Transverse colon (tissue), 3 donors: ENCODE results near the gene LPCAT1.

Experiments
- CTCF ChIP-seq, 5 experiments: fragments of 200-600 bp in 3 of 5; fragments of 450-650 bp in 2 of 5; sonication (generic) in 3 of 5; IDR thresholded peaks; 1 replicate in 2 of 5; 2 replicates in 3 of 5; pipeline ENCODE4 v1.5.1; 2016 to 2017; ENCODE audit warnings: antibody characterized with exemption in 5 of 5, inconsistent platforms in 3 of 5, mild to moderate bottlenecking in 2 of 5, moderate library complexity in 1 of 5
- EP300 ChIP-seq: sonication (generic); formaldehyde crosslinking; IDR thresholded peaks from one replicate; pipeline ENCODE4 v1.6.1; 2017; ENCODE audit warnings: antibody characterized with exemption, low read depth
- POLR2A ChIP-seq: fragments of 450-650 bp; IDR thresholded peaks from one replicate; pipeline ENCODE4 v1.6.1; 2016; ENCODE audit warnings: antibody characterized with exemption, mild to moderate bottlenecking, moderate library complexity

GRCh38 chr5:1453613-1454012 lies 70.1 kb downstream of the LPCAT1 start:
- TF ChIP-seq POLR2A: no peak
- no peak for TF ChIP-seq EP300
- no peak for TF ChIP-seq CTCF (IDR thresholded peaks at IDR 0.05)
